AG09309 (cell line): Measurements from ENCODE around the gene PSPH.
"Not testable (repeated sequence)": the region's sequence is repeated elsewhere in the genome, so short reads cannot be mapped to it uniquely, and the experiment has no call there.

ENCODE experiments used
- DNase-seq: peaks from one replicate; pipeline ENCODE4 v3.0.0-alpha.2; 2010; ENCODE audit warnings: low read depth
- H3K4me3 ChIP-seq: 2 replicates; pipeline ENCODE4 v1.5.1; 2011; ENCODE audit warnings: mild to moderate bottlenecking, low read depth, low read length, moderate library complexity; ENCODE audit not compliant: control insufficient read depth
- TF ChIP-seq, protein P1 (sequence below): IDR thresholded peaks from 2 replicates; pipeline ENCODE4 v1.5.1; 2011; ENCODE audit warnings: mild to moderate bottlenecking, low read depth, low read length, inconsistent platforms; ENCODE audit not compliant: insufficient read depth, control insufficient read depth; ENCODE audit errors: missing control alignments

The PSPH gene

DNA sequence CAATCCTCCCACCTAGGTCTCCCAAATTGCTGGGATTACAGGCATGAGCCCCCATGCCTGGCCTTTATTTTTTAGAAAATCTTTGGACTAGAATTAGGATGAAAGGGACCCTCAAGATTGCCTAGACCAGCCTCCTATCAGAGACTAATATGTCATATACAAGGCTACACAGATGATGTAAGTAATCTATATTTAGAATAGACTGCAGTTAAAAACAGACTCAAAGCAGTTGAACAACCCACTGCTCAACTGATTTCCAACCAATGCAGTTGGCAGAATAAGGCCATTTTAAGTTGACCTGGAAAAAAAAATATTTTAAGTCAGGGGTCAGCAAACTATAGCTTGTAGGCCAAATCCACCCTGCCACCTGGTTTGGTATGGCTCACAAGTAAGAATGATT, 27.7 kb downstream of the PSPH start:
- DNase-seq = no peak
- TF ChIP-seq, protein P1, sequence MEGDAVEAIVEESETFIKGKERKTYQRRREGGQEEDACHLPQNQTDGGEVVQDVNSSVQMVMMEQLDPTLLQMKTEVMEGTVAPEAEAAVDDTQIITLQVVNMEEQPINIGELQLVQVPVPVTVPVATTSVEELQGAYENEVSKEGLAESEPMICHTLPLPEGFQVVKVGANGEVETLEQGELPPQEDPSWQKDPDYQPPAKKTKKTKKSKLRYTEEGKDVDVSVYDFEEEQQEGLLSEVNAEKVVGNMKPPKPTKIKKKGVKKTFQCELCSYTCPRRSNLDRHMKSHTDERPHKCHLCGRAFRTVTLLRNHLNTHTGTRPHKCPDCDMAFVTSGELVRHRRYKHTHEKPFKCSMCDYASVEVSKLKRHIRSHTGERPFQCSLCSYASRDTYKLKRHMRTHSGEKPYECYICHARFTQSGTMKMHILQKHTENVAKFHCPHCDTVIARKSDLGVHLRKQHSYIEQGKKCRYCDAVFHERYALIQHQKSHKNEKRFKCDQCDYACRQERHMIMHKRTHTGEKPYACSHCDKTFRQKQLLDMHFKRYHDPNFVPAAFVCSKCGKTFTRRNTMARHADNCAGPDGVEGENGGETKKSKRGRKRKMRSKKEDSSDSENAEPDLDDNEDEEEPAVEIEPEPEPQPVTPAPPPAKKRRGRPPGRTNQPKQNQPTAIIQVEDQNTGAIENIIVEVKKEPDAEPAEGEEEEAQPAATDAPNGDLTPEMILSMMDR = no peak
- no peak overlapping the region for H3K4me3 ChIP-seq

DNA sequence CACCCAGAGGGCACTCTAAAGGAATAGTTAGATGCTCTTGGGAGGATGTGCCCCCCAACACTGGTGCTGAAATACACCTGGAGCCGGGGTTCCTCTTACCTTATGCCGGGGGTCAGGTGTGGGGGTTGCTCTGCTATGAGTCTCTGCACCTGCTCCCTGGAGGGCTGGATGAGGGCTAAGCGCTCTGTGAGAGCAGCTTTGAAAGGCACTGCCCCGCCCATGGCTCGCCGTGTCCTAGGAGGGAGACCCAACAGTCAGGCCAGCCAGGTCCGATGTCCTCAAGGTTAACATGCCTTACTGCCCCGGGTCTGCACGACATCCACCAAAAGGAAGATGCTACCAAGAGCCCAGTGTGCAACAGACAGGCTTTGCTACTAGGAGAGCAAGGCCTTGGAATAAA, 31.7 kb downstream of the PSPH start:
- DNase-seq = no peak
- TF ChIP-seq, protein P1 = no peak
- no peak overlapping the region for H3K4me3 ChIP-seq

DNA sequence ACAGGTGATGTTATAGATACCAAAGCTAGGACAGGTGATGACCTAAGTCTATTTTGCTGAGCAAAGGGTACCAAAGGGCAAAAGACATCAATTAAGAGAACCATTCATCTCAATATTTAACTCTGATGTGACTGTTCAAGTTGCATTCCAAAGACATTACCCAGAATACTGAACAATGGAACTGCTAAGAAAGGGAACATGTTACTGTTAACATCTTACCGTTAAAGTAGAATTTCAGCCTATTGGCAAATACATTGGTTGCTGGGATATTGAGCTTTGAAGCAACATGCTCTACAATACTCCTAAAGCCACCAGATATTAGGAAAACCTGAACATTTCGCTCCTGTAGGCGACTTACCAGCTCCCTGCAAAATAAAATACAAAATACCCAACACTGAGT, 34.2 kb downstream of the PSPH start:
- not testable (repeated sequence) for H3K4me3 ChIP-seq, DNase-seq

- TF ChIP-seq, protein P1 = no peak
- H3K4me3 ChIP-seq = no peak overlapping the region
- no peak for DNase-seq
These were observed 41.5 kb downstream of the PSPH start for GRCh38 chr7:56009695-56010094.

- no peak for DNase-seq
- H3K4me3 ChIP-seq = no peak overlapping the region
- TF ChIP-seq, protein P1 = no peak
These were observed 43.4 kb downstream of the PSPH start for GRCh38 chr7:56007891-56008290.

- no peak overlapping the region for H3K4me3 ChIP-seq
- TF ChIP-seq, protein P1 = no peak
- DNase-seq = no peak
These were observed 44.0 kb downstream of the PSPH start for GRCh38 chr7:56007167-56007652.

GRCh38 chr7:56003749-56004148, 47.5 kb downstream of the PSPH start:
- DNase-seq = no peak
- TF ChIP-seq, protein P1 = no peak

More at GRCh38 chr7:56003749-56004148, 47.5 kb downstream of the PSPH start:
- no peak overlapping the region for H3K4me3 ChIP-seq
